ENCODE measurements around the gene PCDHGB4.
"Not testable (repeated sequence)": the region's sequence is repeated elsewhere in the genome, so short reads cannot be mapped to it uniquely, and the experiment has no call there.

Gene PCDHGB4

GRCh38 chr5:141387557-141388311, at the start of gene PCDHGB4:
Gene PCDHGB4 (plus strand): TSS chr5:141387698. CDS start chr5:141387885, 187 bp downstream.
- POLR2A ChIA-PET; H3K4me3 ChIP-seq (ENCODE audit: low read depth, low read length); H3K36me3 ChIP-seq (ENCODE audit: control insufficient read depth in 2 of 2, insufficient read depth in 1 of 2, low read length in 2 of 2); H3K27ac ChIP-seq (ENCODE audit: extremely low read depth, low read depth, low read length); H3K4me1 ChIP-seq (ENCODE audit: control insufficient read depth, insufficient read depth, low read length); H3K9me3 ChIP-seq (ENCODE audit: control insufficient read depth, insufficient read depth, low read depth, low read length): not testable (repeated sequence)
- CTCF ChIA-PET = interaction anchor here (0.6 to 2.0 kb wide), 5 partner anchors 9 to 176 kb away, joined by 3 to 5 read pairs (median 4); partner anchors contain the start of gene PCDHGB3

DNA sequence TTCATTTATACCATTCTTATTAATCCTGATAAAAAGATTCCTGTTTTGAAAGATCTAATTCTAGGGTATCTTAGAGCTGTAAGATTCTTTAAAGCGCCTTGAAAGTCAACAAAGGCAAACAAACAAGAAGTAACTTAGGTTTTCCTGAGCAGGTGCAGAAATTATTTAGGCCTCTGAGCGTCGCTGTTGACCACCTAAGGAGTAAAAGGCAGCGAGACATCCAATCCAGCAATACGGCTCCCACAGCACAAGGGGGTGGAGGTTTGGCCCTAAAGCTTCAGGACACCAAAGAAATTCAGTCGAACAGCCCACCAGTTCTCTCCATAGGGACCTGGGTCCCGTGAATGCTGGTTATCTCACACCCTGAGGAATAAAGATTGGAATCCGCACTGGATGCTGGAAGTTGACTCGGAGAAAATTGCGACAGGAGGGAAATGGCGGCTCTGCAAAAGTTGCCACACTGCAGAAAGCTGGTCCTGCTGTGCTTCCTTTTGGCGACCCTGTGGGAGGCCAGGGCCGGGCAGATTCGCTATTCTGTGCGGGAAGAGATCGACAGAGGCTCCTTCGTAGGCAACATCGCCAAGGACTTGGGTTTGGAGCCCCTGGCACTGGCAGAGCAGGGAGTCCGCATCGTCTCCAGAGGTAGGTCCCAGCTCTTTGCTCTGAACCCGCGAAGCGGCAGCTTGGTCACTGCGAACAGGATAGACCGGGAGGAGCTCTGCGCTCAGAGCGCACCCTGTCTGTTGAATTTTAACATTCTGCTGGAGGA, 48.8 kb upstream of the PCDHGB4 start, which contains the start of gene PCDHGA2:
Gene PCDHGA2, plus strand, starts transcription at position 223 of the 769 bp plus-strand sequence.
- Histone ChIP-seq H3K4me3 (ENCODE audit: low read depth, low read length) (no peak within 1 kb of the TSS), H3K36me3 (ENCODE audit: control insufficient read depth in 2 of 2, insufficient read depth in 1 of 2, low read length in 2 of 2) (no peaks in the 10 kb centered on the region), H3K4me1 (ENCODE audit: control insufficient read depth, insufficient read depth, low read length) (no peaks in the 10 kb centered on the region), H3K9me3 (ENCODE audit: control insufficient read depth, insufficient read depth, low read depth, low read length) (no peaks in the 10 kb centered on the region), H3K27ac (ENCODE audit: extremely low read depth, low read depth, low read length) (no peak within 1 kb of the TSS)
- POLR2A ChIA-PET = interaction anchor here (1.0 to 1.2 kb wide), 2 partner anchors 18 to 19 kb away, joined by 3 to 5 read pairs; partner anchors contain the start of gene TAF7
- CTCF ChIA-PET = interaction anchor here (0.6 to 3.0 kb wide), 31 partner anchors 10 to 1294 kb away, joined by 3 to 41 read pairs (median 4); partner anchors contain the start of genes PCDHB15, PCDHGA1, PCDHGA12 and PCDHGA4
- peak; percentile 23; the same call in 1 of the 2 replicates for TF ChIP-seq ZNF654 (tag by site-specific recombination; IDR thresholded peaks at IDR 0.05; ENCODE audit: low read depth)
- TF ChIP-seq CTCF (tag by site-specific recombination; IDR thresholded peaks at IDR 0.05) = no peak
- TF ChIP-seq, protein P1, sequence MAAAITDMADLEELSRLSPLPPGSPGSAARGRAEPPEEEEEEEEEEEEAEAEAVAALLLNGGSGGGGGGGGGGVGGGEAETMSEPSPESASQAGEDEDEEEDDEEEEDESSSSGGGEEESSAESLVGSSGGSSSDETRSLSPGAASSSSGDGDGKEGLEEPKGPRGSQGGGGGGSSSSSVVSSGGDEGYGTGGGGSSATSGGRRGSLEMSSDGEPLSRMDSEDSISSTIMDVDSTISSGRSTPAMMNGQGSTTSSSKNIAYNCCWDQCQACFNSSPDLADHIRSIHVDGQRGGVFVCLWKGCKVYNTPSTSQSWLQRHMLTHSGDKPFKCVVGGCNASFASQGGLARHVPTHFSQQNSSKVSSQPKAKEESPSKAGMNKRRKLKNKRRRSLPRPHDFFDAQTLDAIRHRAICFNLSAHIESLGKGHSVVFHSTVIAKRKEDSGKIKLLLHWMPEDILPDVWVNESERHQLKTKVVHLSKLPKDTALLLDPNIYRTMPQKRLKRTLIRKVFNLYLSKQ (tag by site-specific recombination; IDR thresholded peaks at IDR 0.05; ENCODE audit: borderline replicate concordance) = no peak
- no peak for TF ChIP-seq ZNF366 (tag by site-specific recombination; conservative IDR thresholded peaks at IDR 0.05)
- no peak for TF ChIP-seq ZNF777 (tag by site-specific recombination; IDR thresholded peaks at IDR 0.05; ENCODE audit: borderline replicate concordance)
- TF ChIP-seq EGR2 (tag by site-specific recombination; IDR thresholded peaks at IDR 0.05; ENCODE audit: low read depth) = no peak
- no peak for TF ChIP-seq PRDM6 (tag by site-specific recombination; IDR thresholded peaks at IDR 0.05)
- peak; percentile 57; the same call in 1 of the 2 replicates for TF ChIP-seq ZNF2 (tag by site-specific recombination; IDR thresholded peaks at IDR 0.05)

DNA sequence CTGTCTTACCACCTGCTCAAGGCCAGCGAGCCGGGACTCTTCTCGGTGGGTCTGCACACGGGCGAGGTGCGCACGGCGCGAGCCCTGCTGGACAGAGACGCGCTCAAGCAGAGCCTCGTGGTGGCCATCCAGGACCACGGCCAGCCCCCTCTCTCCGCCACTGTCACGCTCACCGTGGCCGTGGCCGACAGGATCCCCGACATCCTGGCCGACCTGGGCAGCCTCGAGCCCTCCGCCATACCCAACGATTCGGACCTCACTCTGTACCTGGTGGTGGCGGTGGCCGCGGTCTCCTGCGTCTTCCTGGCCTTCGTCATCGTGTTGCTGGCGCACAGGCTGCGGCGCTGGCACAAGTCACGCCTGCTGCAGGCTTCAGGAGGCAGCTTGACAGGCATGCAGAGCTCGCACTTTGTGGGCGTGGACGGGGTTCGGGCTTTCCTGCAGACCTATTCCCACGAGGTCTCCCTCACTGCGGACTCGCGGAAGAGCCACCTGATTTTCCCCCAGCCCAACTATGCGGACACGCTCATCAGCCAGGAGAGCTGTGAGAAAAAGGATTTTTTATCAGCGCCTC, 46.6 kb upstream of the PCDHGB4 start:
- CTCF ChIA-PET = interaction anchor here (1.0 to 1.8 kb wide), 3 partner anchors 9 to 223 kb away, joined by 3 to 11 read pairs (median 5); partner anchors contain the start of gene PCDHGB1
- POLR2A ChIA-PET; H3K9me3 ChIP-seq (ENCODE audit: control insufficient read depth, insufficient read depth, low read depth, low read length); H3K4me3 ChIP-seq (ENCODE audit: low read depth, low read length); H3K4me1 ChIP-seq (ENCODE audit: control insufficient read depth, insufficient read depth, low read length); H3K27ac ChIP-seq (ENCODE audit: extremely low read depth, low read depth, low read length); H3K36me3 ChIP-seq (ENCODE audit: control insufficient read depth in 2 of 2, insufficient read depth in 1 of 2, low read length in 2 of 2): not testable (repeated sequence)
